Activated naive CD4-positive, alpha-beta T cell treated with Interleukin-2 at 50 U/mL for 16 hours (primary cell): ENCODE results near the gene KCNK4.

Experiments
- DNase-seq: peaks from one replicate; pipeline ENCODE4 v3.0.0-alpha.2; 2020

The KCNK4 gene

DNA sequence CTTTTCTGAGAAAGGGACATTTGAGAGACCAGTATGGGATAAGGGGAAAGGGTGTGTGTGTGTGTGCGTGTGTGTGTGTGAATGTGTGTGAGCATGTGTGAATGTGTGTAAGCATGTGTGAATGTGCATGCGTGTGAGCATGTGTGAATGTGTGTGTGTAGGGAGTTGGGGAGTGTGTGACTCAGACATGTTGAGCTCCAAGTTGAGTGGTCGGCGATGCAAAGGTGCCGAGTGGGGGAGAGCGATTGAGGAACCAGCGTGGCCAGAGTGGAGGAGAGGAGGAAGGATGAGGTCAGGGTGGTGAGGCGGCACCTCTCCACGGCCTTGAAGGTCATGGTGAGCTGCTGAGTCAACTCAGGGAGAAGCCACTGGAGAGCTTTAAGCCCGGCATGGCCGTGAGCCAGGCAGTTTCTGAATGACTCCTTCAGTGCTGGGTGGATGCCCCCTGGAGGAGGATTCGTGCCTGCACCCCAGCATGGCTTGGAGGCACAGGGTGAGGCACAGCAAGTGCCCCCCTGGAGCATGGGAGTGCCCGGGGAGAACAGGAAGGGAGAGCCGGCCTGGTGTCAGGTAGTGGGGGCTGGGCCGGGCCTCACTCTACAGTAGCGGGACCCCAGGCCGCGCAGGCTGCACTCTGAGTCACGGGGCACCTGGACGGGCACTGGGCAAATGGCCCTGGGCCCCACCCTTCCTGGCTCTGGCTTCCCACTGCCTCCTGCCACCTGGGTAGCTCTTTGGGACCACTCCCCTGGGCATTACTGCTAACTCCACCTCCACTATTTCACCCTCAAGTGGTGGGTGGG lies 40.7 kb downstream of the KCNK4 start:
- DNase-seq = peak; percentile 74

DNA sequence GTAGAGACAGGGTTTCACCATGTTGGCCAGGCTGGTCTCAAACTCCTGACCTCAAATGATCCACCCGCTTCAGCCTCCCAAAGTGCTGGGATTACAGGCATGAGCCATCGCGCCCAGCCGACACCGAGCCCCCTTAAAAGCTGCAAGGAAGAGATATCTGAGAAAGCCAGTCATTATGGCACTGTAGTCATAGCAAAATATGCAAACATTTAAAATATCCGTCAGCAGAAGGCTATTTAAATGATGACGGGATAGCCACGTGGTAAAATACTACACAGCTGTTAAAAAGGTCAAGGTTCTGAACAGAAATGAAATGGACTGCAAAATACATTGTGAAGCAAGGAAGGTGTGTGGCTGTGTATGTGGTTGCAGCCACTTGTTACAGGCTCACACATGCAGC lies 42.5 kb downstream of the KCNK4 start:
- DNase-seq = no peak

DNA sequence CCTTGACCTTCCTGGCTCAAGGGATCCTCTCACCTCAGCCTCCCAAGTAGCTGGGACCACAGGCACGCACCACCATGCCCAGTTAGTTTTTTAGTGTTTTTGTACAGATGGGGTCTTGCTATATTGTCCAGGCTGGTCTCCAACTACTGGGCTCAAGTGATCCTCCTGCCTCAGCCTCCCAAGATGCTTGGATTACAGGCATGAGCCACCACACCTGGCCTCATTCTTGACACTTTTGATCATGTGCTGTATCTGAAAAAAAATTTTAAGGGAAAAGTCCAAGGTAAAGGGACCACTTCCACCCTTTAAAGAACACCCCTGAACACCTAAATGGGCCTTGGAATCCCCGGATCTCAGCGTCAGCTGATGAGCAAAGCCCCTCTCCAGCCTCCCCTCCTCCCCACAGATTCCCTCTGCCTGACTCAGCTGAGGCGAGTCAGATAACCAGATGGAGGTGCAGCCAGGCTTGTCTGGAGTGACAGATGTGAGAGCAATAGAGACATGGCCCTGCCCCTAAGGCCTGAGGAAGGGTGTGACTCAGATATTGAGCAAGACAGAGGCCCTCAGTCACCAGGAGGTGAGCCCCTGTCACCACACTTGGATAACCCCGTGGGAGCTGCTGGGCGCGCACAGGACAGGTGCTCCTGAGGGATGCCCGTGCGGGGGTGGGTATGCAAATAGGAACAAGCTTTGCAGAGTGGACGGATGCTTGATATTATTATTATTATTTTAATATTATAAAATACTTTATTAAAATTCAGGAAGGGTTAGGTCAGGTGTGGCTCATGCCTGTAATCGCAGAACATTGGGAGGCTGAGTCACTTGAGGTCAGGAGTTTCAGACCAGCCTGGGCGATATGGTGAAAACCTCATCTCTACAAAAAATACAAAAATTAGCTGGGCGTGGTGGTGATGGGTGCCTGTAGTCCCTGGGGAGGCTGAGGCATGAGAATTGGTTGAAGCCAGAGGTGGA lies 43.9 kb downstream of the KCNK4 start:
- no peak for DNase-seq

DNA sequence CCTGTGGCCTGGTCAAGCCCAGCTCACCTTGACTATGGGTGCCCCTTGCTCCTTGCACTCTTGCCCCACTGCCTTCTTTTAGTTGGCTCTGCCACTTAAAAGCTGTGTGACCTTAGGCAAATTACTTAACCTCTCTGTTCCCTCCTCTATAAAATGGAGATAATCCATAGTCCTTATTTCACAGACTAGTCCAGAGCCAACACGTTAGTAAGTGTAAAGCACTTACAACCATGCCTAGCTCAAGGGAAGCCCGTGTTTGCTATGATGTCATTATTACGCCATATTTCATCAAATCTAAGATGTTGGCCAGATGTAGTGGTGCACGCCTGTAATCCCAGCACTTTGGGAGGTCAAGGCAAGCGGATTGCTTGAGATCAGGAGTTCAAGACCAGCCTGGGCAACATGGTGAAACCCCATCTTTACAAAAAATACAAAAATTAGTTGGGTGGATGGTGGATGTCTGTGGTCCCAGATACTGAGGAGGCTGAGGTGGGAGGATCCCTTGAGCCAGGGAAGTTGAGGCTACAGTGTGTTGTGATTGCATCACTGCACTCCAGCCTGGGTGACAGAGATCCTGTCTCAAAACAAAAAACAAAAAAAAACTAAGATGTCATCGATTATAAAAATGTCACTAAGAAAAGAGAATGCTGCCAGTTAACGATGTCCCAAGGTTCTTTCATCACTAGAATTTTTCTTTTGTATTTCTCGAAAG lies 46.6 kb downstream of the KCNK4 start:
- DNase-seq = no peak

DNA sequence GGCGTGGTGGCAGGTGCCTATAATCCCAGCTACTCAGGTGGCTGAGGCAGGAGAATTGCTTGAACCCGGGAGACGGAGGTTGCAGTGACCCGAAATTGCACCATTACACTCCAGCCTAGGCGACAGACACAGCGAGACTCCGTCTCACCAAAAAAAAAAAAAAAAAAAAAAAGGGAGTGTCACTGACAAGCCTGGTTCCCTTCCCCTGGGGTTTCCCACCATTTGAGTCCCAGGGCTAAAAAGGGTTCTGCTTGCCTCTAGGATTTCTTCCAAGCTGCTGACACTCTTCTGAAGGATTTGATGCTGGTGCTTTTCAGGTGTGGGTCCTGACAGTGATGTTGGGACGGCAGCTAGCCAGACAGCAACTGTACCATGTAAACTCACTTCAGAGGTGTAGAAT lies 47.6 kb downstream of the KCNK4 start:
- no peak for DNase-seq

DNA sequence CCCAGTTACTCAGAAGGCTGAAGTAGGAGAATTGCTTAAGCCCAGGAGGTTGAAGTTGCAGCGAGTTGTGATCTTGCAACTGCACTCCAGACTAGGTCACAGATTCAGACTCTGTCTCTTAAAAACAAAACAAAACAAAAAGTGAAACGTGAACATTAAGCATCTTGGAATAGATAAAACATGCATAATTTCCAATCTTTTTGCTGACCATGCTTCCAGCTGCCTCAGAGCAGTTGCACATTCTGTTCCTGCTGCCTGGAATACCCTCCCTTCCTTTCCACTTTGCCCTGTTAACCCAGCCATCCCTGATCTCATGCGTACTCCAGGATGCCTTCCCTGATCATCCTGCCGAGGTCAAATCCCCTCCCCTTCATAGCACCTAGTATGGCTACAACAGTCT lies 48.2 kb downstream of the KCNK4 start:
- DNase-seq = no peak

DNA sequence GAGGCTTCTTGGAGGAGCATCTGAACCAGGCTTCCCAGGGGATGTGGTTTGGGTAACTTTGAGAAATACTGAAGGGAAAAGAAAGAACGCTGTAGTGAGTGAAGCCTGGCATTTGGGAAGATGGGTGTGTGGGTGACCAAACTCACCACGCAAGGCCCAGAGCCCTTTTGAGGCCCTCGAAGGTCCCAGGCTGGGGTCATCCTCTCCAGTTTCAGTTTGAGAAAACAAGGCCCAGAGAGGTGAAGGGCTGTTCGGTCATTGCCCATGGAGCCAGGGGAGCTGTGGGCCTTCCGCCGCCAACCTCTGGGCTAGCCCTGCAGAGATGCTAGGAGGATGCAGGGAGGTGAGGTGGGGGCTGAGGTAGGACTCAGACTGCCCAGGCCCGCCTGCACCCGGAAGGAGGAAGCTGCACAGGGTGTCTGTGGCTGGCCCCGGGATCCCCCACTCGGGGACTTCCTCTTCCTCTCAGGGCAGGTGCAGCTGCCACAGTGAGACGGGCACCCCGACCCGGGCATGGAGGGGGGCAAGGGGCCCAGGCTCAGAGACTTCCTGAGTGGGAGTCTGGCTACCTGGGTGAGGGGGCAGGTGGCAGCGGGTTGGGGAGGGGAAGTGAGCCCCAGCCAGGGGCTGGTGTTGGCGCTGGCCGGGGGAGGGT lies 48.8 kb downstream of the KCNK4 start, which contains the start of gene CCDC88B:
CCDC88B (plus strand) TSS at position 451 of the 655 bp plus-strand sequence; CDS start at position 514, 63 bp downstream.
- peak; percentile 84 for DNase-seq

DNA sequence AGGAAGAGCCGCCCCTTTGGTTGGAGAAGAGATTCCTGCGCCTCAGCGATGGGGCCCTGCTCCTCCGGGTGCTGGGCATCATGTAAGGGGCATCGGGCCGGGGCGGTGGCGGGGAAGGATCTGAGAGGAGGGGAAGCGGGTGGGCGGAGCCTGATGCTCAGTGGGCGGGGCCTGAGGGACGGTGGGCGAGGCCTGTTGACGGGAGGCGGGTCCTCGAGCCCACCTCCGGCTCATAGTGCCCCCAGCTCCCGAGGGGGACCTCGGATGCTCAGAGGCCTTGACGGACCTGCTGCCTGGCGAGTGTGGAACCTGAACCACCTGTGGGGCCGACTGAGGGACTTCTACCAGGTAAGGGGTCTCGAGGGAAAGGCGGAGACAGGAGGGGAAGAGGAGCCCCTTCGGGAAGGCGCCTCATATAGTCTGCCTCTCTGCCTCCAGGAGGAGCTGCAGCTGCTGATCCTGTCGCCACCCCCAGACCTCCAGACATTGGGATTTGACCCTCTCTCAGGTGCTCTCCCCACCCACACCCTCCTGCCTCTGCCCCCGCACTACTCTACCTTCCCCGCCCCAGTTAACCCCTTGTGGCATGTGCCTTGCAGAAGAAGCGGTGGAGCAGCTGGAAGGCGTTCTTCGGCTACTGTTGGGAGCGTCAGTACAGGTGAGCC lies 49.7 kb downstream of the KCNK4 start:
- DNase-seq = peak; percentile 76

DNA sequence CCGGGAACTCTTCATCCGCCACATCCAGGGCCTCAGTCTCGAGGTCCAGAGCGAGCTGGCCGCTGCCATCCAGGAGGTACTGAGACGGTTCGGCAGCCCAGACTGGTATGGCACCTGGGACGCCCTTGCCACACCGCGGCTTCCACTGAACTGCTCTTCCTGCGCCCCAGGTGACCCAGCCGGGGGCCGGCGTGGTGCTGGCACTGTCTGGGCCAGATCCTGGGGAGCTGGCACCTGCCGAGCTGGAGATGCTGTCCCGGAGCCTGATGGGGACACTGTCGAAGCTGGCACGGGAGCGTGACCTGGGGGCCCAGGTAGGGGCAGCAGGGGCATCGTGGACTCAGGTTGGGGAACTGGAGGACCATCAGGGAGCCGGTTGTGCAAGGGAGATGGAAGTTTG lies 50.3 kb downstream of the KCNK4 start:
- DNase-seq = no peak

DNA sequence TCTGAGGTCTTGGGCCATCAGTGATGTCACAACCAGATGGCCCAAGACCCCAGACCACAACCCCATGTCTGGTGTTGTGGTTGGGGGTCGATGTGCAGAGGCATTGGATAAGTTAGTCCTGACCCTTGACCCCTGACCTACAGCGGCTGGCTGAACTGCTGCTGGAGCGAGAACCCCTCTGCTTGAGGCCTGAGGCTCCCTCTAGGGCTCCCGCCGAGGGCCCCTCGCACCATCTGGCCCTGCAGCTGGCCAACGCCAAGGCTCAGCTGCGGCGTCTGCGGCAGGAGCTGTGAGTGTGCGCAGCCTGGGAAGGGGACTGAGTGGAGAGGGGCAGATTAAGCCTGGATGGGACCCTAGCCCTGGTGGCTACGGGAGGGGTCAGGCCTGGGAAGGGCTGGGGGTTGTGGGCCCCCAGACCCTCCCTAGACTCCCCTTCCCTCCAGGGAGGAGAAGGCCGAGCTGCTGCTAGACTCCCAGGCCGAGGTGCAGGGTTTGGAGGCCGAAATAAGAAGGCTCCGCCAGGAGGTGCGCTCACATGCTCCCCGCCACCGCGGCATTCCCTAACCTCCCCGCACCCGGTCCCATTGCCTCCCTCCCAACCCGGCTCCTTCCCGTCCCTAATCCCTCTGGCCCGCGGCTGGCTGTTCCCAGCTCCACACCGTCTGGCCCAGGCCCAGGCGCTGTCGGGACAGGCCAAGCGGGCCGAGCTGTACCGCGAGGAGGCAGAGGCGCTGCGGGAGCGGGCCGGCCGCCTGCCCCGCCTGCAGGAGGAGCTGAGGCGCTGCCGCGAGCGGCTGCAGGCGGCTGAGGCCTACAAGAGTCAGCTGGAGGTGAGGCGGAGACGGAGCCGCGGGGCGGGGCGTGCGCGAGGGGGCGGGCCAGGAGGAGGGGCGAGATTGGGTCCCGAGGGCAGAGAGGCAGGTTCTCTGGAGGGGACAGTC lies 51.0 kb downstream of the KCNK4 start:
- peak; percentile 92 for DNase-seq

DNA sequence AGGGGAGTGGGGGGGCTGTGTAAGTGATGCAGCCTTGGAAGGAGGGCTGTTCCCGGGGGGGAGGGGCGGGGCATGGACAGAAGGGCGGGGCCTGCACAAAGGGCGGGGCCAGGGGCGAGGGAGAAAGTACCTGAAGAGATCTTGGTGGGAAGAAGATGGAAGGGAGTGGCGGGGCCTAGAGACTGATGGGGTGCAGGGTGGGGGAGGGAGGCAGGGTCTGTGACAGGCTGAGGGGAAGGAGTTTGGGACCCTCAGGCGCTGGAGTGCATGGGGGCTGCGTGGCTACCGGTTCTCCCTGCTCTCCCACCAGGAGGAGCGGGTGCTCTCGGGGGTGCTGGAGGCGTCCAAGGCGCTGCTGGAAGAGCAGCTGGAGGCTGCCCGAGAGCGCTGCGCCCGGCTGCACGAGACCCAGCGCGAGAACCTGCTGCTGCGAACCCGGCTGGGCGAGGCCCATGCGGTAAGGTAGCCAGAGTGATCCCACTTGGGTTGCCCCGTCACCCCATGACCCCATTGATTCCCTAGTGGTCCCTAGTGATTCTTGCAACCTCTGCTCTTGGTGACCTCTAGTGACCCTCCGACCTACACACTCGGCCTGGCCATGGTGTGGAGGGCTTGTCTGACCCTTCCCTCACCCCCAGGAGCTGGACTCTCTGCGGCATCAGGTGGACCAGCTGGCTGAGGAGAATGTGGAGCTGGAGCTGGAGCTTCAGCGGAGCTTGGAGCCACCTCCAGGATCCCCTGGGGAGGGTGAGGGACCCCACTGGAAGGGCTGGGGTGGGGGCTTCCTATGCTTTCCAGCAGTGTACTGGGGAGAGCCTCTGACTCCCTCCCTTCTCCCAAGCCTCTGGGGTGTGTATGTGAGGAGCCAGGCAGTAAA lies 52.0 kb downstream of the KCNK4 start:
- no peak for DNase-seq

DNA sequence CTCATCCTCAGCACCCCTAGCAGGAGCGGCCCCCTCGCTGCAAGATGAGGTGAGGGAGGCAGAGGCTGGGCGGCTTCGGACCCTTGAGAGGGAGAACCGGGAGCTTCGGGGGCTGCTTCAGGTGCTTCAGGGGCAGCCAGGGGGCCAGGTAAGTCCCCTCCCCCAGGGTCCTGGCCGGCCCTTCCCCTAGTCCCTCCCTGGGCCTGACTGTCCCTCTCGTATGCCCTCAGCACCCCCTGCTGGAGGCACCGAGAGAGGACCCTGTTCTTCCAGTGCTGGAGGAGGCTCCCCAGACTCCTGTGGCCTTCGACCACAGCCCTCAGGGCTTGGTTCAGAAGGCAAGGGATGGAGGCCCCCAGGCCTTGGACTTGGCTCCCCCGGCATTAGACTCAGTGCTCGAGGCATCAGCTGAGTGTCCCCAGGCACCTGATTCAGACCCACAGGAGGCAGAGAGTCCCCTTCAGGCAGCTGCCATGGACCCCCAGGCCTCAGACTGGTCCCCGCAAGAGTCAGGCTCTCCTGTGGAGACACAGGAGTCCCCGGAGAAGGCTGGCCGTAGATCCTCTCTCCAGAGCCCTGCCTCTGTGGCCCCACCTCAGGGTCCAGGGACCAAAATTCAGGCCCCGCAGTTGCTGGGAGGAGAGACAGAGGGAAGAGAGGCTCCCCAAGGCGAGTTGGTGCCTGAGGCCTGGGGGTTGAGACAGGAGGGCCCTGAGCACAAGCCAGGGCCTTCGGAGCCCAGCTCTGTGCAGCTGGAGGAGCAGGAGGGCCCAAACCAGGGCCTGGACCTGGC lies 52.9 kb downstream of the KCNK4 start:
- DNase-seq = no peak

DNA sequence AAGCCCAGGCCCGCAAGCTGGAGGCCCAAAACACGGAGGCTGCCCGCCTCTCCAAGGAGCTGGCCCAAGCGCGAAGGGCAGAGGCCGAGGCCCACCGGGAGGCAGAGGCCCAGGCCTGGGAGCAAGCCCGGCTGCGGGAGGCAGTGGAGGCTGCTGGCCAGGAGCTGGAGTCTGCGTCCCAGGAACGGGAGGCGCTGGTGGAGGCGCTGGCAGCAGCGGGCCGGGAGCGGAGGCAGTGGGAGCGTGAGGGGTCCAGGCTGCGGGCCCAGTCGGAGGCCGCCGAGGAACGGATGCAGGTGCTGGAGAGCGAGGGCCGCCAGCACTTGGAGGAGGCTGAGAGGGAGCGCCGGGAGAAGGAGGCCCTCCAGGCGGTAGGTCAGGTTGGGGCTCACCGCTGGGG lies 53.7 kb downstream of the KCNK4 start:
- DNase-seq = no peak

DNA sequence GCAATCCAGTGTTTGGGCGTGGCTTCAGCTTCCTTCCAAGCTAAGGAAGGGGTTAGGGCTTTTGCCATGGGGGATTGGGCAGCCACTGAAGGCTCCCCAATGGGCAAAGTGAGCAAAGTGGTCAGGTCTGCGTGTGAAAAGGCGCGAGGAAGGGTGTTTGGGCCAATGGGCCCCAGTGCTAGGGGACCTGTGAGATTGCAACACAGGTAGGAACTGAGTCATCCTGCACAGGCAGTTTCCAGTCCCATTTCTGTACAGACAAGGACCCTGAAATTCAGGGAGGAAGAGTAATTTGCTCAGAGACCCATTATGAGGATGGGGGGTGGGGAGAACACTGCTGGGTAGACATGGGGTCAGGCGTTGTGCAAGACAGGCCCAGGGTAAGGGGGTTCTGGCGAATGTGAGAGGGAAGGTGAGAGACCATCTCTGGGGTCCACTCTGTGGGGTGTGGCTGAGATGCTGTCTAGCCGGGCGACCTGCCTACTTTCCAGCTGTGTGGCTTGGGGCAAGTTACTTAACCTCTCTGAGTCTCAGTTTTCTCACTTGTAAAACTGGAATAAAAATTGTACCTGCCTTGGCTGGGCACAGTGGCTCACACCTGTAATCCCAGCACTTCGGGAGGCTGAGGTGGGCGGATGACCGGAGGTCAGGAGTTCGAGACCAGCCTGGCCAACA lies 56.2 kb downstream of the KCNK4 start:
- DNase-seq = no peak

DNA sequence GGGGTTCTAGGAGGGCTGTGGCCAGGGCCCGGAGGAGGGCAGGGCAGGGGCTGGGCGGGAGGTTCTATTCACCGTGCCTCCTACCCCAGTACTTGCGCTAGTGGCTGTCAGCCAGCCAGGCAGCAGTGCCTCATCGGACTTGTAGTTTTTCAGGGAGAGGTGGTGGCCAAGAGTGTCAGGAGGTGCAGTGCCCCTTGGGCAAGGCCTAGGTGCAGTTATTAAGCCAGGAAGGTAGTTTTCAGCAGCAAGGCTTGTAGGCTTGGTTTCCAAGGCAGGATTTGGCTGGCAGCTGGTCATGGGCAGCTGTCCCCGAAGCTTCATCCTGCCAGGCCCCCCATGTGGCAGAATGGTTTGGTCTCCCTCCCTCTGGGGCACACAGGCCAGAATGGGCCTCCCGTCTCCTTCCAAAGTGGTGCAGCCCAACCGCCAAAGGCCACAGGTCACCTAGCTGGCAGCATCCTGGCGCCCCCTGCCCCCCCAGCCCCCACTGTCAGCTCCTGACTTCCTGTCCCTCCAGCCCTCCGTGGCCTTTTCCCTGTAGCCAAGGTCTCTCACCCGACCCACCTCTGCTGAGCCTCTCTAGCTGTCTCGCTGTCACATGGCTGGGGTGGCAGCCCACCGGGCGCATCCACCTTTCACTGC lies 57.4 kb downstream of the KCNK4 start:
- no peak for DNase-seq

DNA sequence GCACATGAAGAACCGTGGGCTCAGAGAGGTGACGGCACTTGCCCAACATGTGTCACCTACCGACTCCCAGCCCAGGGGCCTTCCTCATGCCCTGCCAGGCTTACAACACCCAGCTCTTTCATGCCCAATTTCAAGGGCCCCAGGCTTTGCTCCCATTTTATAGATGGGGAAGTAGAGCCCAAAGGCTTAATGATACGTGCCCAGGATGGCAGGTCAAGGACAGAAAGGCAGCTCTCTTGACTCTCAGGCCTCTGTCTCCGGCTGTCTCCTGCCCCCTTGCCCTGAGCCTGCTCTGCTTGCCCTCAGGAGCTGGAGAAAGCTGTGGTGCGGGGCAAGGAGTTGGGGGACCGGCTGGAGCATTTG lies 57.9 kb downstream of the KCNK4 start:
- no peak for DNase-seq

DNA sequence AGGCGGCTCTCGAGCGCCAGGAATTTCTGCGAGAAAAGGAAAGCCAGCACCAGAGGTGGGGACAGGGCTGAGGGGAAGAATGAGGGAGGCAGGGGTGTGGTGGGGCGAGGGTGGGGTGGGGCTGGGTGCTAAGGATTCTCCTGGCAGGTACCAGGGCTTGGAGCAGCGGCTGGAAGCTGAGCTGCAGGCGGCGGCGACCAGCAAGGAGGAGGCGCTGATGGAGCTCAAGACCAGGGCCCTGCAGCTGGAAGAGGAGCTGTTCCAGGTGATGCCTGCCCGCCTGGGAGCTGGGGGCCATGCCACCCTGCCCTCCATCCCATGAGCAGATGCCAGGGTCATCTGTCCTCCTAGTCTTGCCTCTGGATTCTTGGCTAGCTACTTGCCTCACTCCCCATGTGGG lies 58.3 kb downstream of the KCNK4 start:
- DNase-seq = no peak
